GM18505 (cell line): Measurements from ENCODE around the gene TRDMT1.

Experiments used
- ATAC-seq: cut with Tn5 transposase; IDR thresholded peaks from one replicate; pipeline ENCODE4 v1.9.1; 2021; ENCODE audit not compliant: unreplicated experiment
- POLR2A ChIP-seq: IDR thresholded peaks from 4 replicates; pipeline ENCODE4 v1.6.1; 2011; ENCODE audit warnings: borderline replicate concordance; ENCODE audit not compliant: insufficient read depth, insufficient read length; ENCODE audit errors: extremely low read depth

The TRDMT1 gene

DNA sequence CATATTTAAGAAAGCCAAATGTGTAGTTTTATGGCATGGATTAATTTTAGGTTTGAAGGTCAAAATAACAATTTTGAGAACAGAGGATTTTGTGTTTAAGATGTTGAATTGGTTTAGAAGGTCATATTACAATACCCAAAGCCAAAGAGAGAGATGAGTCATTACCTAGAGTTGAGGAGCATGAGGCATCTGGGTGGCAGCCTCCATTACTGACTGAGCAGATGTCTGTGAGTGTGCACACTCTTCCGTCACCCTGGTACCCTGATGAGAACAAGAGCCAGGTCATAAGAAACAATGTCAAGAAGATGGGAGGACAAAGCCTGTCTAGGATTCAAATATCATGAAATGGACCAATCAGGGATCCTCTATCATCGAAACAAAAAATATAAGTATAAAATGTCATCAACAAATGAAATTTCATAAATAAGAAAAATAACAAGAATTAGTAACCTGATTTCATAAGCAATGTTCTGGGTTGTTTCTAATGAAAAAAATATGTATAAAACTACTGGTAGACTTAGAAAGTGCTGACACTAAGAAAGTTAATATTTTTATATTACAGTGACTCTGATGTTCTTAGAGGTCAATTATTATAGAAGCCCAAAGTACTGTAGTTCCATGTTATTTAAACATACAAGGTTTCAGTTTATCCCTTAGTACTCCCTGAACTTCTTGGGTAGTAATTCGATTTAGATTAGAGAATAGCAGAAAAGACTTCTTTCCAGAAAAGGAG lies 91.8 kb downstream of the TRDMT1 start:
- TF ChIP-seq POLR2A, result no peak
- no peak for ATAC-seq

- no peak for ATAC-seq
- no peak for TF ChIP-seq POLR2A
Observed at GRCh38 chr10:17109046-17109445, 92.4 kb downstream of the TRDMT1 start.

- TF ChIP-seq POLR2A, result no peak
- no peak for ATAC-seq
Observed at GRCh38 chr10:17106991-17107390, 94.5 kb downstream of the TRDMT1 start.

DNA sequence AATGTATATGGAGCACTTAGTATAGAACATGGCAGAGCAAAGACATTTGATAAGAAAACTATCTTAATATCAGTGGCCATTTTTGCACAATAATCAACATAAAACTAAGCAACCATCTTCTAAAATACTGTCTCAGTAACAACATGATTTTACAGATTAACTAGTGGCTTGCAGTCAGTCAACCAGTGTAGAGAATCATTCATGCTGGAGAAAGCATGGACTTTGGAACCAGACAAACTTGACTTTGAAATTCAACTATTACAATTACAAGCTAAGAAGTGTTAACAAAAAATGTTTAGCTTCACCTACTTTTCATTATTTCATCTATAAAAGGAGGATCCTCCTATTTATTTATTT lies 99.6 kb downstream of the TRDMT1 start:
- ATAC-seq, result no peak

GRCh38 chr10:17101257-17101909 lies 100.1 kb downstream of the TRDMT1 start:
- TF ChIP-seq POLR2A, result no peak
- ATAC-seq, result no peak

More for the DNA sequence above, 99.6 kb downstream of the TRDMT1 start:
- TF ChIP-seq POLR2A, result no peak

GRCh38 chr10:17100586-17100985 lies 100.9 kb downstream of the TRDMT1 start:
- no peak for ATAC-seq
- TF ChIP-seq POLR2A, result no peak

DNA sequence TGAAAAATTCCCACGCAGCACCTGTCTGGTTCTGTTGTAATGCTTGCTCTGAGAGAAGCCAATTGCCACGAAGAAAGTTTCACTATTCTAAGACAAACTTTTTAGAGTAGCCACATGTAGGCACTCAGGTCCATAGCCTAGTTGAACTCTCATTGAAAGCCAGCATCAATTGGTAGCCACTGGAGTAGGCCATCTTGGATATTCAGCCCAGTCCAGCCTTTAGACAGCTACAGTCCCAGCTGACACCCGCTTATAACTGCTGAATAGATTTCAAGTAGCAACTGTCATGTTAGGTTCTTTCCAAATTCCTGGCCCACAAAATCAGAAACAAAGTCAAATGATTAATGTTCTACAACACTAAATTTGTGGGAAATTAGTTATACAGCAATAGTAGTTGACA lies 103.5 kb downstream of the TRDMT1 start:
- no peak for ATAC-seq
- TF ChIP-seq POLR2A, result no peak
